Measurements from ENCODE around the gene CDC20B. TPM values are rescaled to one million over a fixed set of nuclear protein-coding genes. Genes with fewer than 3 reads are reported as not detected.

CDC20B gene
- polyA plus RNA-seq, 1 experiment, result not detected

DNA sequence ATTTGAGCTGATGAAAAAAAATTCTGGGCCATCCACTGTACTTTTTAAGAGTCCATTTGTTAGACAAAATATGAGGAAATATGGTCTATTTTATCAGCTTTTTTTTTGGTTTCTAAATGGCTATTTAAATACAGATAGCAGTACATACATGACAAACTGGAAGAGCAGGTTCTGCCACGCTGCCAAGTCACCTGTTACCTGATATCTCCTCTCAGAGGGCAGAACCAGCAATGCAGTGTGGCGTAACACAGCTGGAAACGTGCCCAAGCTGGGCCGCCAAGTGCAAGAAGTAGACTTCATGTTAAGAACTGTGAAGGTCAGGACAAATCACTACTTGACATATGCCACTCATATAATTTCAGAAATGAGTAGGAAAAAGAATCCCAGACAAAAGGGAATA lies 46.0 kb upstream of the CDC20B start:
- TF ChIP-seq, protein P1, sequence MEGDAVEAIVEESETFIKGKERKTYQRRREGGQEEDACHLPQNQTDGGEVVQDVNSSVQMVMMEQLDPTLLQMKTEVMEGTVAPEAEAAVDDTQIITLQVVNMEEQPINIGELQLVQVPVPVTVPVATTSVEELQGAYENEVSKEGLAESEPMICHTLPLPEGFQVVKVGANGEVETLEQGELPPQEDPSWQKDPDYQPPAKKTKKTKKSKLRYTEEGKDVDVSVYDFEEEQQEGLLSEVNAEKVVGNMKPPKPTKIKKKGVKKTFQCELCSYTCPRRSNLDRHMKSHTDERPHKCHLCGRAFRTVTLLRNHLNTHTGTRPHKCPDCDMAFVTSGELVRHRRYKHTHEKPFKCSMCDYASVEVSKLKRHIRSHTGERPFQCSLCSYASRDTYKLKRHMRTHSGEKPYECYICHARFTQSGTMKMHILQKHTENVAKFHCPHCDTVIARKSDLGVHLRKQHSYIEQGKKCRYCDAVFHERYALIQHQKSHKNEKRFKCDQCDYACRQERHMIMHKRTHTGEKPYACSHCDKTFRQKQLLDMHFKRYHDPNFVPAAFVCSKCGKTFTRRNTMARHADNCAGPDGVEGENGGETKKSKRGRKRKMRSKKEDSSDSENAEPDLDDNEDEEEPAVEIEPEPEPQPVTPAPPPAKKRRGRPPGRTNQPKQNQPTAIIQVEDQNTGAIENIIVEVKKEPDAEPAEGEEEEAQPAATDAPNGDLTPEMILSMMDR (IDR thresholded peaks at IDR 0.05; ENCODE audit: low read depth, low read length), result no peak
- Histone ChIP-seq H3K27ac (ENCODE audit: low read depth, low read length) (no peak overlapping the region), H3K27me3 (ENCODE audit: control insufficient read depth, insufficient read depth, low read length) (peaks cover 65% of the 10 kb centered on the region), H3K9me3 (ENCODE audit: control insufficient read depth, insufficient read depth, low read length) (peaks cover 10% of the 10 kb centered on the region; the same call in 1 of the 2 replicates), H3K4me3 (ENCODE audit: low read depth, low read length) (no peak overlapping the region)
- CTCF ChIA-PET, result no interaction called here
- no peak for DNase-seq (ENCODE audit: low read depth, low spot score)
- POLR2A ChIA-PET, result no interaction called here

- Histone ChIP-seq H3K4me3 (ENCODE audit: low read depth, low read length) (no peak overlapping the region), H3K9me3 (ENCODE audit: control insufficient read depth, insufficient read depth, low read length) (no peaks in the 10 kb centered on the region), H3K27ac (ENCODE audit: low read depth, low read length) (no peak overlapping the region), H3K27me3 (ENCODE audit: control insufficient read depth, insufficient read depth, low read length) (peaks cover 31% of the 10 kb centered on the region)
- POLR2A ChIA-PET, result no interaction called here
- TF ChIP-seq, protein P1 (IDR thresholded peaks at IDR 0.05; ENCODE audit: low read depth, low read length), result no peak
- DNase-seq (ENCODE audit: low read depth, low spot score), result no peak
- CTCF ChIA-PET, result no interaction called here
These were observed 38.4 kb upstream of the CDC20B start for GRCh38 chr5:55211184-55211874.

DNA sequence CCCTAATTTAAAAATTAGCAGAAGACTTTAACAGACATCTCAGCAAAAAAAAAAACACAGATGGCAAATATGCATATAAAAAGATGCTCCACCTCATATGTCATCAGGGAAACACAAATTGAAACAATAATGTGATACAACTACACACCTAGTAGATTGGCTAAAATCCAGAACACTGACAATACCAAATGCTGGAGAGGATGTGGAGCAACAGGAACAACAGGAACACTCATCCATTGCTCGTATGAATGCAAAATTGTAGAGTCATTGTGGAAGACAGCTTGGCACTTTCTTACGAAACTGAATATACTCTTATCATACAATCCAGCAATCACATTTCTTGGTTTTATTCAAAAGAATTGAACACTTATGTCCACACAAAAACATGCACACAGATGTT lies 32.0 kb upstream of the CDC20B start:
- ChIA-PET CTCF (no interaction called here), POLR2A (no interaction called here)
- no peak for DNase-seq (ENCODE audit: low read depth, low spot score)
- peaks cover 23% of the 10 kb centered on the region for H3K27me3 ChIP-seq (ENCODE audit: control insufficient read depth, insufficient read depth, low read length)
- TF ChIP-seq, protein P1 (IDR thresholded peaks at IDR 0.05; ENCODE audit: low read depth, low read length), result no peak
- no peak overlapping the region for H3K27ac ChIP-seq (ENCODE audit: low read depth, low read length)
- H3K9me3 ChIP-seq (ENCODE audit: control insufficient read depth, insufficient read depth, low read length), result no peaks in the 10 kb centered on the region
- H3K4me3 ChIP-seq (ENCODE audit: low read depth, low read length), result no peak overlapping the region

- H3K27me3 ChIP-seq (ENCODE audit: control insufficient read depth, insufficient read depth, low read length), result peaks cover 35% of the 10 kb centered on the region
- ChIA-PET CTCF (interaction anchor here (0.6 kb wide), 1 partner anchor 16 kb away, joined by 3 read pairs; no protein-coding TSS in a partner anchor), POLR2A (no interaction called here)
- H3K4me3 ChIP-seq (ENCODE audit: low read depth, low read length), result no peak overlapping the region
- DNase-seq (ENCODE audit: low read depth, low spot score), result no peak
- TF ChIP-seq, protein P1 (IDR thresholded peaks at IDR 0.05; ENCODE audit: low read depth, low read length), result no peak
- no peaks in the 10 kb centered on the region for H3K9me3 ChIP-seq (ENCODE audit: control insufficient read depth, insufficient read depth, low read length)
- no peak overlapping the region for H3K27ac ChIP-seq (ENCODE audit: low read depth, low read length)
These were observed 18.2 kb upstream of the CDC20B start for GRCh38 chr5:55191165-55191564.

GRCh38 chr5:55188656-55189540 lies 15.9 kb upstream of the CDC20B start:
- TF ChIP-seq, protein P1 (IDR thresholded peaks at IDR 0.05; ENCODE audit: low read depth, low read length), result no peak
- ChIA-PET POLR2A (no interaction called here), CTCF (interaction anchor here (1.0 kb wide), 1 partner anchor 18 kb away, joined by 3 read pairs; no protein-coding TSS in a partner anchor)
- no peak for DNase-seq (ENCODE audit: low read depth, low spot score)
- H3K27ac ChIP-seq (ENCODE audit: low read depth, low read length), result no peak overlapping the region
- H3K4me3 ChIP-seq (ENCODE audit: low read depth, low read length), result no peak overlapping the region
- peaks cover 32% of the 10 kb centered on the region for H3K27me3 ChIP-seq (ENCODE audit: control insufficient read depth, insufficient read depth, low read length)
- no peaks in the 10 kb centered on the region; the same call in 1 of the 2 replicates for H3K9me3 ChIP-seq (ENCODE audit: control insufficient read depth, insufficient read depth, low read length)

All from AG04450 (cell line).